GM12872 (cell line): ENCODE results near the gene RIMKLA.

Experiments used
- TF ChIP-seq, protein P1 (sequence below): IDR thresholded peaks from 3 replicates; pipeline ENCODE4 v1.5.1; 2011; ENCODE audit warnings: low read depth, mild to moderate bottlenecking, low read length, moderate library complexity; ENCODE audit not compliant: insufficient read depth

The RIMKLA gene

DNA sequence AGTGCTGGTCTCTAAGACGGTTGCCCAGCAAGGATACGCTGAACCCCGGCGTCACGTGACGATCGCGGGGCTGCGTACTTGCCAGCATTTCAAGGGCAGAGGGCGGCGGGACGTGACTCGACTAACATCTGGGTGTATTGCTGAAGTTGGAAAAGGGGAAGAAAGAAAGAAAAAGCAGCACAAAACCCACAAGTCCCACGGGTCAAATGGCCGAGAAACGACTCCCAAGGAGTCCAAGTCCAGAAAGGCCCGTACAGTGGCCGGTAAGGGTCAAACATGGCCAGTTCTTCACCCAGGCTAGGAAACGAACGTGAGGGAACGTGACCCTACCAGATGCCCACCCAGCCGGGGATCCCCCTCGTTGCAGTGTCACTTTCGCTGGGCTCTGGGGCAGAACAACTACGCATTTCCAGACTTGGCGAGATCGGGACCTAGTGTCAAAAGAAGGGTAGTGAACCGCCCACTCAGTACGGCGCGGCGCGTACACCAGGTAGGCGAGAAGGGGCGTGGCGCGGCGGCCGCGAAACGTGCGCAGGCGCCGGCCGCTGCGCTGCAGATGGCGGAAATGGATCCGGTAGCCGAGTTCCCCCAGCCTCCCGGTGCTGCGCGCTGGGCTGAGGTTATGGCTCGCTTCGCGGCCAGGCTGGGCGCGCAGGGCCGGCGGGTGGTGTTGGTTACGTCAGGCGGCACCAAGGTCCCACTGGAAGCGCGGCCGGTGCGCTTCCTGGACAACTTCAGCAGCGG lies 75.6 kb downstream of the RIMKLA start, which contains the start of the genes PPCS and ZMYND12:
Gene PPCS, plus strand, starts transcription at position 534 of the 744 bp plus-strand sequence. Its CDS starts 23 bp downstream, at position 557.
Gene ZMYND12, minus strand, starts transcription at position 13 of the 744 bp plus-strand sequence. CDS start 25 bp downstream, outside the sequence.
- TF ChIP-seq, protein P1, sequence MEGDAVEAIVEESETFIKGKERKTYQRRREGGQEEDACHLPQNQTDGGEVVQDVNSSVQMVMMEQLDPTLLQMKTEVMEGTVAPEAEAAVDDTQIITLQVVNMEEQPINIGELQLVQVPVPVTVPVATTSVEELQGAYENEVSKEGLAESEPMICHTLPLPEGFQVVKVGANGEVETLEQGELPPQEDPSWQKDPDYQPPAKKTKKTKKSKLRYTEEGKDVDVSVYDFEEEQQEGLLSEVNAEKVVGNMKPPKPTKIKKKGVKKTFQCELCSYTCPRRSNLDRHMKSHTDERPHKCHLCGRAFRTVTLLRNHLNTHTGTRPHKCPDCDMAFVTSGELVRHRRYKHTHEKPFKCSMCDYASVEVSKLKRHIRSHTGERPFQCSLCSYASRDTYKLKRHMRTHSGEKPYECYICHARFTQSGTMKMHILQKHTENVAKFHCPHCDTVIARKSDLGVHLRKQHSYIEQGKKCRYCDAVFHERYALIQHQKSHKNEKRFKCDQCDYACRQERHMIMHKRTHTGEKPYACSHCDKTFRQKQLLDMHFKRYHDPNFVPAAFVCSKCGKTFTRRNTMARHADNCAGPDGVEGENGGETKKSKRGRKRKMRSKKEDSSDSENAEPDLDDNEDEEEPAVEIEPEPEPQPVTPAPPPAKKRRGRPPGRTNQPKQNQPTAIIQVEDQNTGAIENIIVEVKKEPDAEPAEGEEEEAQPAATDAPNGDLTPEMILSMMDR = peak; percentile 18; the same call in 1 of the 3 replicates

DNA sequence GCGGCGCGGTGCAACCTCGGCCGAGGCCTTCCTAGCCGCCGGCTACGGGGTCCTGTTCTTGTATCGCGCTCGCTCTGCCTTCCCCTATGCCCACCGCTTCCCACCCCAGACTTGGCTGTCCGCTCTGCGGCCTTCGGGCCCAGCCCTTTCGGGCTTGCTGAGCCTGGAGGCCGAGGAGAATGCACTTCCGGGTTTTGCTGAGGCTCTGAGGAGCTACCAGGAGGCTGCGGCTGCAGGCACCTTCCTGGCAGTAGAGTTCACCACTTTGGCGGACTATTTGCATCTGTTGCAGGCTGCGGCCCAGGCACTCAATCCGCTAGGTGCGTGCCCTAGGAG lies 76.1 kb downstream of the RIMKLA start:
- TF ChIP-seq, protein P1 = 0 out of 3 replicates have a peak, but pooled peaks have one; percentile 12

GRCh38 chr1:42461196-42461595 lies 80.6 kb downstream of the RIMKLA start:
- TF ChIP-seq, protein P1 = no peak

DNA sequence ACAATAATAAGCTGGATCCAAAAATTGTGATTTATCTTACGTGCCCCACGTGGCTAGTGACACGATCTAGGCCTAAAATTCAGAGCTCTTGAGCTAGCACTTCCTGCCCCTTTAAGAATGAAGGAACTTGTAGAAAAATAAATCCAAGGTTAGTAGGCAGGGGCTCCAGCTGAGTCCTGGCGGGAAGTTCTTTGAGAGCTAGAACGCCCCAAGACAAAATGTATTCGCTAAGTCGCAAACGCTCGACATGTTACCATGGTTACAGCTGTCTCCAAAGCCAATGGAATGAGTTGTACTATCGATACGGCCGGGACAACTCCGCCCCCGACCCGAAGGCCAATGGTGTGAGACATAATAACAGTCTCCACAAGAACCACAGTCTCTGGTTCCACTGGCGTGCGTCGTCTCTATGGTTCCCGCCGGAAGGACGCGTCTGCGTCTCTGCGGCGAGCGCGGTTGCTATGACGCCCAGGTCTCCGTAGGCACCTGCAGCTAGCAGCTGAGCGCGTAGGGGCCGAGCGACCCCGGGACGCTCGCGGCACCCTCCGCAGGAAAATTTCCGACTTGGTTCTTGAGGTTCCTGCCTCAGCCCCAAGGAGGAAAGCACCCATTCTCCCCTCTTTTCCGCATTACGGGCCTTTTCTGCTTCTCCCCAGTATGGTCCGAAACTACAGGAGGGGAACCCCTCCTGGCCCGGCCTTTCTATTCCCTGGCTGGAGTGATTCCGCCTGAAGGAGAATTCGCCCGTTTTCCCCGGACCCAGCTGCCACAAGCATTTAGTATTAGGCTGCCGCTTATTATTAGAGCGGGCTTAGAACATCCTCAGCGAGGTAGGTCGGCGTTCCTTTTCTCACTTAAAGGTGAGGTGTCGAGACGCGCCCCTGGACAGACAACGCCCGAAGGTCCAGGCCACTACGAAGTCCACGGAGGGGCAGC lies 82.5 kb downstream of the RIMKLA start, which contains the start of gene CCDC30:
Gene CCDC30, plus strand, starts transcription at position 459 of the 936 bp plus-strand sequence. CDS start 17,266 bp downstream, outside the sequence.
- TF ChIP-seq, protein P1 = no peak

DNA sequence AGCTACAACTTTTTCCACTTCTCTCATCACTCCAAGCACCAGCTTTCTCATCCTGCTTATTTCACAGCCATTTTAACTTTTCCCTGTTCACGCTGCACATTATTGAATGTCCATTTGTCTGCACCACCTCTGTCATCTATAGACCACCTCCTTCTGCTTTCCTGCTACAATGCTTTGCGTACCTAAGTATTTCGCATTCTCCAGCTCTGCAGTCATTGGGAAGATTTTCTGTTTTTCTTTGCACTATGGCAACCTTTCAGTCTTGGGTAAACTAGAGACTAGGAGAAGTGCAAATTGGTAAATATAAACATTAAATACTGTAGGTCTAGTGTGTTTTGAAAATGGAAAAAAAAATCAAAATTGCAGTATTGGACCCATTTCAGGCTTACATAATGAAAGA lies 83.3 kb downstream of the RIMKLA start:
- TF ChIP-seq, protein P1 = no peak

DNA sequence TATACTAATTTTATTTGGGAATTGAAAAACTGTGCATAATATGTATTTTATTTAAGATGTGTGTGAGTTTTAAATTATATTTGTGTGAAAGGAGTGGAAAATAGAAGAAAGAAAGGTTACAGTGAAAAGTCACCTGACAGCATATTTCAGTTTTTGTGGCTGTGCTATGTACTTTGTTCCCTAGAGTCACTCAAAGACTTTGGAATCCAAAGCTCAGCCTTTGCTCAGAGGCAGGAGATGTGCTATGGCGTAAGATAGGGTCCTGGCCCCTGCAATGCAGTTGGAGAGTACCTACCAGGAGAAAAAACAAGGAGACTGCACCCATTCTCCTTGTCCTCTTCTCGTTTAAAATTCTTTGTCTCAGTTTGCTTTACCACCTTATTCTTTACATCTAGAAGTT lies 85.4 kb downstream of the RIMKLA start:
- TF ChIP-seq, protein P1 = no peak

- TF ChIP-seq, protein P1 = no peak
Measured at GRCh38 chr1:42469727-42470126, 89.1 kb downstream of the RIMKLA start.
